OCI-LY7 (cell line): ENCODE results near the gene SMCR8.

Experiments used
- CTCF ChIP-seq: fragments of 200-600 bp; sonication (generic); conservative IDR thresholded peaks from 2 replicates; pipeline ENCODE4 v1.5.1; 2014; ENCODE audit warnings: mild to moderate bottlenecking, antibody characterized with exemption, low read length, moderate library complexity, mixed read lengths
- EZH2phosphoT487 ChIP-seq: fragments of 200-600 bp; sonication (generic); IDR thresholded peaks from 2 replicates; pipeline ENCODE4 v1.6.1; 2018; ENCODE audit warnings: low read depth, borderline replicate concordance, mild to moderate bottlenecking, mixed run types, antibody characterized with exemption, low read length, moderate library complexity, mixed read lengths

GRCh38 chr17:18278867-18279266, 36.2 kb upstream of the SMCR8 start:
- TF ChIP-seq CTCF (no peak), EZH2phosphoT487 (no peak)
